ENCODE measurements around the gene FAM124A. TPM values are rescaled to one million over a fixed set of nuclear protein-coding genes. Genes with fewer than 3 reads are reported as not detected.

The FAM124A gene
- total and polyA plus RNA-seq, 2 donors (not counting 1 experiment from before 2014, with no cell fraction given) = 1.7 to 4.8 TPM

- H3K27me3 ChIP-seq (ENCODE audit: control insufficient read depth, insufficient read depth, low read length) = no peaks in the 10 kb centered on the region
Observed at GRCh38 chr13:51266642-51267041, 44.4 kb downstream of the FAM124A start.

GRCh38 chr13:51267622-51268021 lies 45.4 kb downstream of the FAM124A start:
- Histone ChIP-seq H3K79me2 (ENCODE audit: control insufficient read depth, insufficient read depth, low read length) (no peaks in the 10 kb centered on the region), H3K4me3 (replicated peaks in 1 of 4; ENCODE audit: control extremely low read depth in 1 of 4, insufficient read depth in 1 of 4, low read depth in 3 of 4, low read length in 4 of 4) (no peak overlapping the region), H4K20me1 (ENCODE audit: control insufficient read depth, extremely low read depth, insufficient read depth, low read length) (no peaks in the 10 kb centered on the region), H3K9ac (ENCODE audit: insufficient read depth, low read length) (no peak overlapping the region), H3K27me3 (ENCODE audit: control insufficient read depth, insufficient read depth, low read length) (no peaks in the 10 kb centered on the region), H3K36me3 (ENCODE audit: control insufficient read depth, insufficient read depth, low read length) (no peaks in the 10 kb centered on the region), H3K4me2 (ENCODE audit: extremely low read depth, insufficient read depth, low read length) (no peak overlapping the region), H3K27ac (ENCODE audit: insufficient read depth, low read length) (no peak overlapping the region), H3K4me1 (ENCODE audit: control insufficient read depth, extremely low read depth, insufficient read depth, low read length) (peaks cover 4% of the 10 kb centered on the region), H2AFZ (ENCODE audit: low read length) (no peak overlapping the region), H3K9me3 (ENCODE audit: control insufficient read depth, insufficient read depth, low read depth, low read length) (no peaks in the 10 kb centered on the region)
- no peak for DNase-seq (ENCODE audit: low read depth in 2 of 2)
- TF ChIP-seq CTCF (conservative IDR thresholded peaks at IDR 0.05 in 1 of 2, IDR thresholded peaks at IDR 0.05 in 1 of 2; ENCODE audit: low read depth in 1 of 2, low read length in 2 of 2) = no peak
- no peak for TF ChIP-seq EZH2 (IDR thresholded peaks at IDR 0.05; ENCODE audit: low read length, missing control alignments)

More at GRCh38 chr13:51266642-51267041, 44.4 kb downstream of the FAM124A start:
- Histone ChIP-seq H4K20me1 (ENCODE audit: control insufficient read depth, extremely low read depth, insufficient read depth, low read length) (no peaks in the 10 kb centered on the region), H3K36me3 (ENCODE audit: control insufficient read depth, insufficient read depth, low read length) (no peaks in the 10 kb centered on the region), H3K9me3 (ENCODE audit: control insufficient read depth, insufficient read depth, low read depth, low read length) (no peaks in the 10 kb centered on the region), H3K9ac (ENCODE audit: insufficient read depth, low read length) (no peak overlapping the region), H3K4me1 (ENCODE audit: control insufficient read depth, extremely low read depth, insufficient read depth, low read length) (peaks cover 4% of the 10 kb centered on the region), H3K4me2 (ENCODE audit: extremely low read depth, insufficient read depth, low read length) (no peak overlapping the region), H2AFZ (ENCODE audit: low read length) (no peak overlapping the region), H3K27ac (ENCODE audit: insufficient read depth, low read length) (no peak overlapping the region), H3K79me2 (ENCODE audit: control insufficient read depth, insufficient read depth, low read length) (no peaks in the 10 kb centered on the region), H3K4me3 (replicated peaks in 1 of 4; ENCODE audit: control extremely low read depth in 1 of 4, insufficient read depth in 1 of 4, low read depth in 3 of 4, low read length in 4 of 4) (no peak overlapping the region)
- TF ChIP-seq CTCF (conservative IDR thresholded peaks at IDR 0.05 in 1 of 2, IDR thresholded peaks at IDR 0.05 in 1 of 2; ENCODE audit: low read depth in 1 of 2, low read length in 2 of 2) = no peak
- no peak for TF ChIP-seq EZH2 (IDR thresholded peaks at IDR 0.05; ENCODE audit: low read length, missing control alignments)
- no peak for DNase-seq (ENCODE audit: low read depth in 2 of 2)

GRCh38 chr13:51269039-51269438 lies 46.8 kb downstream of the FAM124A start:
- Histone ChIP-seq H3K79me2 (ENCODE audit: control insufficient read depth, insufficient read depth, low read length) (no peaks in the 10 kb centered on the region), H3K36me3 (ENCODE audit: control insufficient read depth, insufficient read depth, low read length) (no peaks in the 10 kb centered on the region), H3K4me1 (ENCODE audit: control insufficient read depth, extremely low read depth, insufficient read depth, low read length) (peaks cover 4% of the 10 kb centered on the region), H3K27ac (ENCODE audit: insufficient read depth, low read length) (no peak overlapping the region), H4K20me1 (ENCODE audit: control insufficient read depth, extremely low read depth, insufficient read depth, low read length) (no peaks in the 10 kb centered on the region), H3K9ac (ENCODE audit: insufficient read depth, low read length) (no peak overlapping the region), H3K27me3 (ENCODE audit: control insufficient read depth, insufficient read depth, low read length) (no peaks in the 10 kb centered on the region), H3K4me2 (ENCODE audit: extremely low read depth, insufficient read depth, low read length) (no peak overlapping the region), H3K4me3 (replicated peaks in 1 of 4; ENCODE audit: control extremely low read depth in 1 of 4, insufficient read depth in 1 of 4, low read depth in 3 of 4, low read length in 4 of 4) (no peak overlapping the region), H3K9me3 (ENCODE audit: control insufficient read depth, insufficient read depth, low read depth, low read length) (no peaks in the 10 kb centered on the region), H2AFZ (ENCODE audit: low read length) (no peak overlapping the region)
- peak; percentile 38 to 60 for DNase-seq (ENCODE audit: low read depth in 2 of 2)
- TF ChIP-seq EZH2 (IDR thresholded peaks at IDR 0.05; ENCODE audit: low read length, missing control alignments) (no peak), CTCF (conservative IDR thresholded peaks at IDR 0.05 in 1 of 2, IDR thresholded peaks at IDR 0.05 in 1 of 2; ENCODE audit: low read depth in 1 of 2, low read length in 2 of 2) (no peak)

Data from fibroblast of lung (primary cell).